ENCODE measurements around the gene NEU2.
A peak's percentile ranks its signal among the peaks of the same experiment; 100 is the strongest.
"Not testable (repeated sequence)": the region's sequence is repeated elsewhere in the genome, so short reads cannot be mapped to it uniquely, and the experiment has no call there.

The NEU2 gene

GRCh38 chr2:233058717-233059546 is 26.5 kb downstream of the NEU2 start:
- DNase-seq = no peak

DNA sequence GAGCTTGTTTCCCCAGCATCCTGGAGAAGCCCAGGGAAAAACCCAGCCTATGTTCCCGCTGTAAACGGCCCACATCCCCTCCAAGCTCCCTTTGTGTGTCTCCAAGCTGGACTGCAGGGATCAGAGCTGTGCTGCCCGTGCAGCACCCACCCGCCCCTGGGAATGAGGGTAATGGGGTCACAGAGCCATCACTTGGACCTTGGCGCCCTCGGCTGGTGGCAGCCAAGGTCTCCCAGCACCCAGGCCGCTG is 27.0 kb downstream of the NEU2 start:
- no peak for DNase-seq

DNA sequence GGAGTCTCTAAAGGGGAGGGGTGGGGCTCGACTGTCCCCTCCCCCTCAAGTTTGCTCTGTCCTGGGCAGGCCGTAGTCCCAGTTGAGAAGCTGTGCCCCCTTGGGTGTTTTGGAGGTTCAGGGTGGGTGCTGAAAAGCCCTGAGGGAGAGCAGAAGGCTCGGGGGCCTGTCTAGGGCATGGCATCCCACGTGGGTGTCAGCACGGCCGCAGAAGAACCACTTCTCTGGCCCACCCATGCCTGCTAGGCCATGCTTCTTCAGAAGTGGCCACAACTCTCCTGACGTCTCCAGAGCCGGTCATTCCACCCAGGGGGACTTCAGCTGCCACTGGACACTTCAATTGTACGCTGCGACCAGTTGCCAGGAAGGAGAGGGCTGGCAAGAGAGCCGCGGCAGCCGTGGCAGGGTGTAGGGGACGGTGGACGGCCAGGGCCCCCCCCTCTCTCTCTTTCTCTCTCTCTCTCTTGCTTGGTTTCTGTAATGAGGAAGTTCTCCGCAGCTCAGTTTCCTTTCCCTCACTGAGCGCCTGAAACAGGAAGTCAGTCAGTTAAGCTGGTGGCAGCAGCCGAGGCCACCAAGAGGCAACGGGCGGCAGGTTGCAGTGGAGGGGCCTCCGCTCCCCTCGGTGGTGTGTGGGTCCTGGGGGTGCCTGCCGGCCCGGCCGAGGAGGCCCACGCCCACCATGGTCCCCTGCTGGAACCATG is 27.5 kb downstream of the NEU2 start, which contains the start of gene INPP5D:
TSS of gene INPP5D (plus strand) at position 546 of the 704 bp plus-strand sequence. CDS start at position 683, 137 bp downstream.
- DNase-seq = peak; percentile 84

DNA sequence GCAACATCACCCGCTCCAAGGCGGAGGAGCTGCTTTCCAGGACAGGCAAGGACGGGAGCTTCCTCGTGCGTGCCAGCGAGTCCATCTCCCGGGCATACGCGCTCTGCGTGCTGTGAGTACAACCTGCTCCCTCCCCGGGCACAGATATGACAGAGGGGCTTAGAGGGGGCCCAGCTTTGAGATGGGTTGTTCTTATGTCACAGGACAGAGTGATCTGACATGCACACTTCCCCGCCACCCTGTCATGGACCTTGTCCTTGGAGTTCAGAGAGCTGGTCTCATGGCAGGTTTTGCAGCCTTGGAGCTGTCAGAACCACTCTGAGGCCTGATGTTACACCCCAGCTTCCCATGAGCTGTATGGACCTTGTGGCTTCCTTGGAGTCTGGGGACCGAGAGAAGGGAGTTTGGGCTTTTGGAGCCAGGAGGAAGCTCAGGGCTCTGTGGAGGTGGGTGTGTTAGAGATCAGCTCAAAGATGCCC is 28.1 kb downstream of the NEU2 start:
- DNase-seq = no peak

- no peak for DNase-seq
These were observed 28.6 kb downstream of the NEU2 start for GRCh38 chr2:233060980-233061590.

DNA sequence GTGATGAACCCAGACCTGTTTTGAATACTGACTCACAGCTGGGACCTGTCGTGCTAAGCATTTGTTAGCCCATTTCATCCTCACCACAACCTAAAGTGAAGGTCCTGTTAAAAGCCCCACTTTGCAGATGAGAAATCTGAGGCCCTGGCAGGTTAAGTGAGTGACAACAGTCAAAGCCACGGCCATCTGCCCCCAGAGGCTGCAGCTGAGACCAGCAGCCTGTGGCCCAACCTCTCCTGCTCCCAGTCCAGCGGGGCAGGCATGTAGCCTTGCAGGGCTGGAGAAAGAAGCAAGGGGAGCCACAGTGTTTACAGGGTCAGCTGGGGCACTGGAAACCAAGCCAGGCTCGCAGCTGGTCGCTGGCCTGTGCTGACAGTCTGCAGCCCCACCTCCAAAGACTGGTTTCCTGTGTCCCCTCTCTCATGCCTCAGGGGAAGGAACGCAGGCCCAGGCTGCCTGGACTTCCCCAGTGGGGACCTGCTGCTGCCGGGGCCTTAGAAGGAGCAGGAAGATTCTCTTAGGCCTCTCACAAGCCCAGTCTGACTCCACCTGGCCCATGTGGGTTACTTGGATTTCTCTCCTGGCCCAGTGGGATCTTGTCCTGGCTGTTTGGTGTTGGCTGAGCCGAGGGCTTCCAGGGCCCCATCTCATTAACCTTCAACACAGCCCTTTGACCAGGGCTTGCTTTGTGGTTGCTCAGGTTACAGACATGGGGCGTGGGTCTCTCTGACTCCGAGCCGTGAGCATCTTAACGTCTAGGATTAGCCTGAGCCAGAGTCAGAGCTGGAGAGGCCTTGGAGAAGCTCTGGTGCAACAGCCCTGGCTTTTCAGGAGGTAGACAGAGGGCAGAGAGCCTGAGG is 29.3 kb downstream of the NEU2 start:
- no peak for DNase-seq

DNA sequence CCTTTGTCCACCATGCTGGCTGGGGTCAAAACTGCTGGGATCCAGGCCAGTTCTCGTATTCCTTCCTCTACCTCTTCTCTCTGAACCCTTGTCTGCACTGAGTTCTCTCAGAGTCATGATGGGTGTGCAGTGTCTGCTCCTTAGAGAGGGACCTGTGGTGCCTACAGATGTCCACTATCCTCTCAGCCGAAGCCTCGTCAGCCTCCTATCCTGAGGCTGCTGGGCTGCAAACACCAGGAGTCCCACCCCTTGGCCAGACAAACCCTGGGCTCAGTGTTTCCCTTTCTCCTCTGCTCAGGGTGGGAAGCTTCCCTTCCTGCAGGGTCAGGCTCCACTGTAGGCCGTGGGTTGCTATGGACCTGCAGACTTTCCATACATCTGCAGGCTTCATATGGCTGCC is 30.0 kb downstream of the NEU2 start:
- DNase-seq = no peak

DNA sequence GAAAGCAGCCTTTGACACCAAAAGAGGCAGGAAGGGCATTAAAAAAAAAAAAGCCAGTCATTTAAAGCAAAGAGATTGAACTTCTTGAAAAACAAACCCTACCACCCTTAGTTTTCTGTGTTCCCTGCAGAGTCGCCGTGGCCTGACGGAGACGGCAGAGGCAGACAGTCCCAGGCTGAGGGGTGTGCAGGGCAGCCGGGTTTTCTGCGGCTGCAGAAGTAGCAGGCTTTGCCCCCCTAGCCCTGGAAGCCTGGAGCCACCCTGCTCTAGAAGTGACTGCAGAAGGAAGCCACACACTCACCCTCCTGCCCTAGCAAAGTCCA is 30.4 kb downstream of the NEU2 start:
- no peak for DNase-seq

- no peak for DNase-seq
These were observed 30.9 kb downstream of the NEU2 start for GRCh38 chr2:233063269-233063975.

DNA sequence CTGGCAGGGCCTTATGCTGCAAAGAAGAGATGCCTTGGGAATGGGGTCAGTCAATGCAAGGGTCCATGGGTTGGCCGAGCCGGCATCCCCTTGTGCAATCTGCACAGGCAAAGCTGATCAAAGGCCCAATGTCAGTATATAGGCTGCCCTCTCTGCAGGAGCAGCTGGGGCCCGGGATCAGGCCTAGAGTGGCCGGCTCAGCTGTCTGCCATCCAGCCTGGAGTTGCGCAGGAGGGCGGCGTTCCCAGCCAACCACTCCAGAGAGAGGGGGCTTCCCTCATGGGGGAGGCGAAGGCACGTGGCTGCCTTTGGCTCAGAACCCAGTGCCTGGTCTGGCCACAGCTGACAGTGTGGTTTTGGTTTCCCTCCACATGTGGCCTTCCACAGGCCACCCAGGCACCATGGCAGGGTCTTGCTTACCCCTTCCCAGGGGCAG is 31.5 kb downstream of the NEU2 start:
- DNase-seq = no peak

GRCh38 chr2:233064530-233065199 is 32.2 kb downstream of the NEU2 start:
- no peak for DNase-seq

- not testable (repeated sequence) for DNase-seq
These were observed 32.7 kb downstream of the NEU2 start for GRCh38 chr2:233065200-233065589.

- DNase-seq = no peak
These were observed 33.5 kb downstream of the NEU2 start for GRCh38 chr2:233065954-233066470.

DNA sequence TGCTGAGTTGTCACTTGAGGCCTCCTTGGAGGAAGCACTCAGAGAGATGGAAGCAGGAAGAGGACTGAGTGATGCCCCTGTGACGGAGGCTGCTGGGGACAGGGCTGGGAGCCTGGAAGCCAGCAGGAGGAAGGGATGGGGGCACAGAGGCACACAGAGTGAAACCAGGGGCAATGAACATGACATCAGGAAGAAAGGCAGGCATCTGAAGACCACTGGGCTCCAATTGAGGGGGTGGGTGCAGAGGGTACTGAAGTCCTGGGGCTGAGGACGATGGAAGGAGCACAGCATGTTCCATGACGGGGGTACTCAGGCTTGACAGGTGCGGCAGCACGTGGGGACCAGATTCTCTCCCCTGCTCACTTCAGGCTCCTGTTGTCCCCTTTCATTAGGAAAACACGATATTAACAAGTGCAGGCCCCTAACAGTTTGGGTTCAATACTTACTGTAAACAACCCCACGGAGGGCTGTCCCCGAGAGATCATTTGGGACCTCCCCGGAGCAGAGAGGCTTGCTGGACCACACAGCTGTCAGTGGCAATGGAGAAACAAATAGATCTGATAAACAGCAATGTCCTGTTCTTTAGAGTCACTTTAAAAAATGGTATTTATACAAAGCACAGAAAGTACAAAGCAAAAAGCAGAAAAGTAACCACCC is 36.4 kb downstream of the NEU2 start:
- no peak for DNase-seq

- DNase-seq = no peak
These were observed 40.4 kb downstream of the NEU2 start for GRCh38 chr2:233072838-233073237.

DNA sequence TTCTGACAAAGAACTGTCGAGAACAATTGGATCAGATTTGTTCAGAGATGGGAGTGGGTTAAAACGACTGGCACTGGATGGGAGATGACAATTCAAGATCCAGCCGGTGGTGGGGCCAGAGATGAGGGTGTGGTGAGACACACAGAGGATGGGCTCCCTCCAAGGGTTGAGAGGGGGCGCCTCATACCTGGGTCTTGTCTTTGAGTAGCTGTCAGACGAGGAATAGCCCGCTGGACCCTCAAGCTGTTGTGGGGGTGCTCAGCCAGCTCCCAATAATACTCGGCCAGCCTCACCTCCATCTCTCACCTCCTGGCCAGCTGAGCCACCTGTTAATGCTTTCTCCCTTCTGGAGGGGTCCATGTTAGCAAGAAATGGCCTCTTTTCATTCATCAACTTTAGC is 41.6 kb downstream of the NEU2 start:
- DNase-seq = no peak

- DNase-seq = no peak
These were observed 42.9 kb downstream of the NEU2 start for GRCh38 chr2:233075141-233075965.

GRCh38 chr2:233075966-233076339 is 43.5 kb downstream of the NEU2 start:
- peak; percentile 55 for DNase-seq

- peak; percentile 66 for DNase-seq
These were observed 44.3 kb downstream of the NEU2 start for GRCh38 chr2:233076749-233077148.

- DNase-seq = peak; percentile 53
These were observed 47.0 kb downstream of the NEU2 start for GRCh38 chr2:233079473-233079877.

Data from CD4-positive, alpha-beta T cell treated with Interleukin-10 for 1 hour (primary cell).